Keratinocyte (primary cell): Measurements from ENCODE around the gene WDR83. TPM values are rescaled to one million over a fixed set of nuclear protein-coding genes. Genes with fewer than 3 reads are reported as not detected.
"Not testable (repeated sequence)": the region's sequence is repeated elsewhere in the genome, so short reads cannot be mapped to it uniquely, and the experiment has no call there.

Source experiments
- DNase-seq: peaks from one replicate; pipeline ENCODE4 v3.0.0-alpha.2; 2011; ENCODE audit warnings: low read depth, missing footprints, low spot score
- FAIRE-seq: peaks from 2 replicates; lab custom pipeline; 2011; peaks lifted over from hg19 to GRCh38; lab: Jason Lieb, UNC
- H2AFZ ChIP-seq: 2 replicates; pipeline ENCODE4 v1.6.0; 2012; ENCODE audit warnings: low read length, control low read depth, inconsistent platforms; ENCODE audit not compliant: control insufficient read depth
- H3K27ac ChIP-seq: 2 replicates; pipeline ENCODE4 v1.5.1; 2011; ENCODE audit warnings: low read length; ENCODE audit not compliant: control insufficient read depth, insufficient read depth
- H3K27me3 ChIP-seq: 3 replicates; pipeline ENCODE4 v1.6.0; 2011; ENCODE audit warnings: low read length; ENCODE audit not compliant: control insufficient read depth, insufficient read depth; ENCODE audit errors: extremely low read depth
- H3K36me3 ChIP-seq, 2 experiments: 2 replicates in 1 of 2; 3 replicates in 1 of 2; pipeline ENCODE4 v1.5.1; 2011; ENCODE audit warnings: low read length in 2 of 2, mild to moderate bottlenecking in 1 of 2; ENCODE audit not compliant: control insufficient read depth in 2 of 2, insufficient read depth in 2 of 2; ENCODE audit errors: extremely low read depth in 1 of 2
- H3K4me1 ChIP-seq: 3 replicates; pipeline ENCODE4 v1.5.1; 2011; ENCODE audit warnings: low read length; ENCODE audit not compliant: control insufficient read depth, insufficient read depth; ENCODE audit errors: extremely low read depth
- H3K4me2 ChIP-seq: 3 replicates; pipeline ENCODE4 v1.6.0; 2011; ENCODE audit warnings: low read depth, low read length; ENCODE audit not compliant: control insufficient read depth, insufficient read depth; ENCODE audit errors: extremely low read depth
- H3K4me3 ChIP-seq, 3 experiments: fragments of 200-600 bp in 1 of 3; sonication (generic) in 1 of 3; 2 replicates in 2 of 3; 3 replicates in 1 of 3; pipeline ENCODE4 v1.5.1; 2011 to 2016; ENCODE audit warnings: low read length in 3 of 3, mild to moderate bottlenecking in 3 of 3, control low read depth in 2 of 3, inconsistent platforms in 1 of 3, low read depth in 1 of 3, mixed read lengths in 1 of 3, mixed run types in 1 of 3, moderate library complexity in 1 of 3; ENCODE audit not compliant: control insufficient read depth in 2 of 3, insufficient read depth in 2 of 3; ENCODE audit errors: extremely low read depth in 1 of 3
- H3K79me2 ChIP-seq: 2 replicates; pipeline ENCODE4 v1.6.0; 2012; ENCODE audit warnings: low read length; ENCODE audit not compliant: control insufficient read depth, insufficient read depth
- H3K9ac ChIP-seq: 3 replicates; pipeline ENCODE4 v1.6.0; 2011; ENCODE audit warnings: low read length; ENCODE audit not compliant: control insufficient read depth, insufficient read depth; ENCODE audit errors: extremely low read depth
- H3K9me1 ChIP-seq: 3 replicates; pipeline ENCODE4 v1.6.0; 2011; ENCODE audit warnings: low read length; ENCODE audit not compliant: control insufficient read depth, insufficient read depth; ENCODE audit errors: extremely low read depth
- H3K9me3 ChIP-seq: 2 replicates; pipeline ENCODE4 v1.5.1; 2012; ENCODE audit warnings: low read depth, low read length; ENCODE audit not compliant: control insufficient read depth
- H4K20me1 ChIP-seq: 3 replicates; pipeline ENCODE4 v1.6.0; 2011; ENCODE audit warnings: low read length; ENCODE audit not compliant: control insufficient read depth, insufficient read depth; ENCODE audit errors: extremely low read depth
- CTCF ChIP-seq, 3 experiments: IDR thresholded peaks in 1 of 3; conservative IDR thresholded peaks in 1 of 3; optimal IDR thresholded peaks in 1 of 3; 2 replicates in 2 of 3; 3 replicates in 1 of 3; pipeline versions ENCODE3 to v1.5.1; 2011; ENCODE audit warnings: low read length in 3 of 3, mild to moderate bottlenecking in 3 of 3, moderate library complexity in 2 of 3, control low read depth in 1 of 3, inconsistent platforms in 1 of 3; ENCODE audit not compliant: insufficient read depth in 2 of 3; ENCODE audit errors: extremely low read depth in 1 of 3
- EZH2 ChIP-seq: IDR thresholded peaks from one replicate; pipeline ENCODE4 v1.6.1; 2012; ENCODE audit warnings: inconsistent platforms, mild to moderate bottlenecking, low read length, moderate library complexity
- dilution Hi-C: fragments of 300-500 bp; cut with MboI; formaldehyde crosslinking; loops from one replicate; pipeline ENCODE4 v1.7.0; 2020; ENCODE audit warnings: low sequenced_read_pairs; ENCODE audit not compliant: extremely low pct_ligation_motif_present
- polyA plus RNA-seq, 5 experiments: library from polyadenylated mRNA; depleted of rRNA in 3 of 5; stranded (reverse) in 3 of 5; stranded (forward) in 1 of 5; unstranded in 1 of 5; fragments of >200 nt; gene quantifications; 1 replicate in 1 of 5; 2 replicates in 3 of 5; 3 replicates in 1 of 5; pipeline versions ENCODE4 v1.2.1 to v1.2.3, GENCODE V29; 2011 to 2012; ENCODE audit warnings: missing spikeins in 2 of 5, low read depth in 1 of 5, low replicate concordance in 1 of 5

Gene WDR83
- polyA plus RNA-seq, 1 donor (not counting 4 experiments of a cell fraction or from before 2014, with no cell fraction given) = 3.8 TPM

- peaks cover 12% of the 10 kb centered on the region for H3K79me2 ChIP-seq
- DNase-seq (peak; percentile 57), FAIRE-seq (no peak)
- H3K27ac ChIP-seq = no peak overlapping the region
- TF ChIP-seq CTCF (optimal IDR thresholded peaks at IDR 0.05 in 1 of 3, IDR thresholded peaks at IDR 0.05 in 1 of 3, conservative IDR thresholded peaks at IDR 0.05 in 1 of 3; ENCODE audit: extremely low read depth in 1 of 3, insufficient read depth in 2 of 3, low read length in 3 of 3) (peak; percentile 91 to 95 (median 93)), EZH2 (no peak)
- peaks cover 19 to 31% of the 10 kb centered on the region in 2 experiments for H3K36me3 ChIP-seq
- no peak overlapping the region for H2AFZ ChIP-seq
- H3K4me2 ChIP-seq = no peak overlapping the region
- H3K4me1 ChIP-seq = no peaks in the 10 kb centered on the region
- no peaks in the 10 kb centered on the region for H3K9me1 ChIP-seq
- H3K27me3 ChIP-seq = no peaks in the 10 kb centered on the region
- no peaks in the 10 kb centered on the region for H3K9me3 ChIP-seq
- dilution Hi-C loops = no loop called here
- peaks cover 4% of the 10 kb centered on the region for H4K20me1 ChIP-seq
- no peak overlapping the region for H3K9ac ChIP-seq
- H3K4me3 ChIP-seq = no peak overlapping the region
These were observed 9.8 kb downstream of the WDR83 start for GRCh38 chr19:12676384-12676792.

GRCh38 chr19:12676928-12677327 lies 10.3 kb downstream of the WDR83 start:
- H3K27ac ChIP-seq = no peak overlapping the region
- FAIRE-seq (no peak), DNase-seq (no peak)
- peaks cover 19 to 31% of the 10 kb centered on the region in 2 experiments for H3K36me3 ChIP-seq
- no peaks in the 10 kb centered on the region for H3K4me1 ChIP-seq
- dilution Hi-C loops = no loop called here
- no peak overlapping the region for H3K4me2 ChIP-seq
- H2AFZ ChIP-seq = no peak overlapping the region
- H3K4me3 ChIP-seq = no peak overlapping the region
- H3K9me1 ChIP-seq = no peaks in the 10 kb centered on the region
- H3K27me3 ChIP-seq = no peaks in the 10 kb centered on the region
- peaks cover 12% of the 10 kb centered on the region for H3K79me2 ChIP-seq
- H3K9ac ChIP-seq = no peak overlapping the region
- TF ChIP-seq CTCF (optimal IDR thresholded peaks at IDR 0.05 in 1 of 3, IDR thresholded peaks at IDR 0.05 in 1 of 3, conservative IDR thresholded peaks at IDR 0.05 in 1 of 3; ENCODE audit: extremely low read depth in 1 of 3, insufficient read depth in 2 of 3, low read length in 3 of 3) = no peak
- TF ChIP-seq EZH2 = no peak
- H4K20me1 ChIP-seq = peaks cover 4% of the 10 kb centered on the region
- no peaks in the 10 kb centered on the region for H3K9me3 ChIP-seq

DNA sequence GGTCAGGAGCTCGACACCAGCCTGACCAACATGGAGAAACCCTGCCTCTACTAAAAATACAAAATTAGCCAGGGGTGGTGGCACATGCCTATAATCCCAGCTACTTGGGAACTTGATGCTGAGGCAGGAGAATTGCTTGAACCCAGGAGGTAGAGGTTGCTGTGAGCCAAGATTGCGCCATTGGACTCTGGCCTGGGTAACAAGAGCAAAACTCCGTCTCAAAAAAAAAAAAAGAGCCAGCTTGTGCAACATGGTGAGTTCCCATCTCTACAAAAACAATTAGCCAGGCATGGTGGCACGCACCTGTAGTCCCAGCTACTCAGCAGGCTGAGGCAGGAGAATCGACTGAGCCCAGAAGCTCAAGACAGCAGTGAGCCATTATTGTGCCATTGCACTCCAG lies 11.4 kb downstream of the WDR83 start:
- H3K27ac ChIP-seq, H3K9me1 ChIP-seq, H3K9ac ChIP-seq, H3K9me3 ChIP-seq, H2AFZ ChIP-seq, H3K4me3 ChIP-seq, FAIRE-seq, H3K4me1 ChIP-seq, H3K27me3 ChIP-seq, dilution Hi-C loops, H4K20me1 ChIP-seq, H3K4me2 ChIP-seq, H3K79me2 ChIP-seq, DNase-seq: not testable (repeated sequence)
- peaks cover 16 to 27% of the 10 kb centered on the region in 2 experiments for H3K36me3 ChIP-seq
